NAMALWA (cell line): ENCODE data around the gene SPAG16.
"Not testable (repeated sequence)": the region's sequence is repeated elsewhere in the genome, so short reads cannot be mapped to it uniquely, and the experiment has no call there.

ENCODE experiments used
- DNase-seq: peaks from one replicate; pipeline ENCODE4 v3.0.0-alpha.2; 2015; ENCODE audit warnings: low spot score

Gene SPAG16

DNA sequence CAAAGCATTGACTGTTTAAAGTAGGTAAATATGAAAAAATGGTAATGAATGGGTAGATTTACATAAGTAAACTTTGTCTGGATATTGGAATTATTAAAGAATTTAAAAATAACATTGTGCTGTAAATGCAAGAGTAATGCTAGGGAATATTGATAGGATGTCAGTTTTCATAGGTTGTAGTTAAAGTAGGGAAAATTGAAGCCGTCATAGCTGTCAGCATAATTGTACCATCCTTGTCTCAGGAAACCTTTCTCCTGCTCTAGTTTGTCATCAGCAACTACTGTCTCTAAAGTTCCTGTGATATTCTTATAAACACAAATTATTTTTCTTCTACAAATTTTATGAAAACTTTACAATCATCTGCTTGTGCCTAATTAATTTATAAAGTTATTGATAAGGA lies 10.1 kb upstream of the SPAG16 start:
- no peak for DNase-seq

DNA sequence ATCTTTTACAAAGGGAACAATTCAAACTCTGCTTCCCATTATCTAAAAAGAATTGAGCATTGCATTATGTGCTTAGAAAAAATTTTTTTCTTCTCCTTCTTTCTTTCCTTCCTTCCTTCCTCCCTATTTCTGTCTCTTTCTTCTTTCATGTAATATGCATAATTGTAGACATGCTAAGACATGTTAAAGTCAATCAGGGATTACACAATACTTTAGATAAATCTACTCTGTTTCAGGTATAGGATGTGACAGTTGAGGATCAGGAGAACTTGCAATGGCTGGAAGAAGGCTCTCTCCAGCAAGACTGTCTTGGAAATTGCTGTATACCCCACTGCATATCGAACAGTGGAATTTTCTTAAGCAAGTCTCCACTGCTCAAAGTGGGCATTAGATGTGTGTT lies 9.0 kb upstream of the SPAG16 start:
- DNase-seq = no peak

- not testable (repeated sequence) for DNase-seq
Observed at GRCh38 chr2:213277134-213277533, 7.1 kb upstream of the SPAG16 start.

DNA sequence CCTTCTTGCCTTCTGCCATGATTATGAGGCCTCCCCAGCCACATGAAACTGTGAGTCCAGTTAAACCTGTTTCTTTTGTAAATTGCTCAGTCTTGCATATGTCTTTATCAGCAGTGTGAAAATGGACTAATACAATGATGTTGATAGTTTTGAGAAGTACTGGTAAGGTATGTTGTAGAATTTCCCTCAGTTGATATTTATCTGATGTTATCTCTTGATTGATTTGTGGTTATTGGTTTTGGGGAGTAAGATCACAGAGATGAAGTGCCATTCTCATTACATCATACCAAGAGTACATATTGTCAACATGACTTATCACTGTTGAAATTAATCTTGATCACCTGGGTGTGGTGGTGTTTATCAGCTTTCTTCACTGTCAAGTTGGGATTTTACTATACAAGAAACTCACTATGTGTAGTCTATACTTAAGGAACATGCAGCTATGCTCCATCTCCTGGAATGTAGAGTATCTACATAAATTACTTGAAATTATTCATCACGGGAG lies 5.1 kb upstream of the SPAG16 start:
- no peak for DNase-seq

DNA sequence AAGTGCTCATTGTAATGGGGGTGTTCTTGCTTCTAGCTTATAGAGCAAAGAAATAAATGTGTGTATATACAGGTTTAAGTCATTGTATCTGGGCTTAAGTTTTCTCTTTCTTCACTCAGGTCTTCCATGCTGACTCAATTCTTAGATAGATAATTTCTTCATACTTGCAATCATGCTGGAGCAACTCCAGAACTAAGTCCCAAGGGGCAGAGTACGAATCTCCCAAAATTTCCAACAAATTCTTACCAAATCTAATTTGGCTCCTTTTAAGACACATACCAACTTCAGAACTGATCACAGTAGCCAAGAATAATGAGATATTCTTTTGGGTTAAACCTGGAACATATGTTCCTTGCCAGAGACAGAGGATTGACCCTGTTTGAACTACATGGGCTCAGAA lies 4.3 kb upstream of the SPAG16 start:
- DNase-seq = no peak

- DNase-seq = no peak
Observed at GRCh38 chr2:213281156-213281555, 3.1 kb upstream of the SPAG16 start.

DNA sequence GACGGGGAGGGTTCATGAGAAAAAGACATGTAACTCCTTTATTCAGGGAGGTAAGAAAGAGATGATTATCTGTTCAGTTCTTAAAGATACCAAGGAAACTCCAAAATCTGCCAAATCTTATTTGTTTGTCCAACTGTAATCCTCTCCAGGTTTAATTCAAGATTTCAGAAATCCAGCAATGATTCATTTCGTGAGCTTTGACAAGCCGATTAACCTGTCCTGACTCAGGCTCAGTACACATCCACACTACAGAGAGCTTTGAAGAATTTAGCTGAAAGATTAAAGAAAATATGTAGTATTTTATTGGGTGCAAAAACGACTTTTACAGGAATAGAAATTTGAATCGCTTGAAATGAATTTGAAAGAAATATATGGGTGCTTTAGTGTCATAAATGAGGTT lies 1.1 kb downstream of the SPAG16 start:
- no peak for DNase-seq

GRCh38 chr2:213286161-213286560 lies 1.9 kb downstream of the SPAG16 start:
- DNase-seq = no peak

DNA sequence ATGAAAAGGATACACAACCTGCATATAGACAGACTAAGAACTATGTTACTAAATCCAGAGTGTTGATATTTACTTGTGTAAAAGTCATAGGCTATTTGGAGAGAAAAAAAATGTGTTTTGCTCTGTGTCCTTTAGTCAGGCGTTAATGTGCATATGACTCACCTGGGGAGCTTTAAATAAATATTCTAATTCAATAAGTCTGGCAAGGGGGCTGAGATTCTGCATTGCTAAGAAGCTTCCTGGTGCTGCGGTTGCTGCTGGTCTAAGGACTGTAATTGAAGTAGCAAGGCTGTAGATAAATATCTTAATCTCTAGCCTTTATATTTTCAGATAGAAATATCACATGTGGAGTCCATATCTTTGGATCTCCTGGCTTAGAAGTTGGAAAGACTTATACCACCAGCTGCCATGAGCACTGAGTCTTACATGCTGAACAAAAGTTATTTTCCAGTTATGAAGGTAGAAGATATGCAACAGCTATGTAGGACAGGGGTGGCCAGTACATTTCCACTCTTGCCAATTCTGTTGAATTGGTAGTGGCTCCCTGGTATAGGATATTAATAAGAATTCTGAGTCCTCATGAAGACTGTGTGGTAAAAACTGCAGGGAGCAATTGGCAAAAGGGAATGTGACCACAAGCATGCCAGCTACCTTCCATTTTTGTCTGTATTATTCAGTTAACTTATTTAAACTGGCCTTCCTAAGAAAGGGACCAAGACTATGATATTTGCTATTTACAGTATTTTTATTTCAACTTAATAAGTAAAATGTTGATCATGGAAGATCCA lies 4.8 kb downstream of the SPAG16 start:
- DNase-seq = no peak

- DNase-seq = no peak
Observed at GRCh38 chr2:213290501-213290900, 6.2 kb downstream of the SPAG16 start.

GRCh38 chr2:213296270-213296669 lies 12.0 kb downstream of the SPAG16 start:
- no peak for DNase-seq

GRCh38 chr2:213306316-213306942 lies 22.2 kb downstream of the SPAG16 start:
- no peak for DNase-seq

DNA sequence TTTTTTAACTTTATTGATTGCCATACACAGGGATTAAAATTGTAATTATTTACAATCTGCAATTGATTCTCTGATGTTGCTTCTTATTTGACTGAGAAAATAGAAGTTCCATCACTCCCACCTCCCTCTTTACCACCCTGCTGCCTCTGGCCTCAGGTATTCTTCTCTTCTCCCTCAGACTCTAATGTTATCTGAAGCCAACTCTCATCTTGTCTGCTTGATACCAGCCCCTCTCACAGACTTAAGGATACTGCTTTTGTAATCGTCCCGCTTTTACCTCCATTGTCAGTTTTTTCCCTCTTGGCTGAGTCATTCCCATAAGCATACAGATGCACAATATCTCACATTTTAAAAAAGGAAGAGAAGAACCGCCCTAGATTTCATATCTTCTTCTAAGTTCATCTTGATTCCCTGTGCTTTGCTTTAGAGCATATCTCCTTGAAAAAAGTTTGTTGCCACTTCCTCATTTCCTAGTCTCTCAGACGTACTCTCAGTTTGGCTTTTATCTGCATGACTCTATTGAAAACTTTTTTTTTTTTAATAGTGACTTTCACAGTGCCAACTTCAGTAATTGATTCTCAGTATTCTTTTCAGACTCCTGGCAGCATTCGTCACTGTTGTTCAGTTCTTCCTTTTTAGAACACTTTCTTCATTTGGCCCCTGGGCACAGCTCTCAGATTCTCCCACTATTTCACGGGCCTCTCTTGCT lies 31.1 kb downstream of the SPAG16 start:
- peak; percentile 5 for DNase-seq

DNA sequence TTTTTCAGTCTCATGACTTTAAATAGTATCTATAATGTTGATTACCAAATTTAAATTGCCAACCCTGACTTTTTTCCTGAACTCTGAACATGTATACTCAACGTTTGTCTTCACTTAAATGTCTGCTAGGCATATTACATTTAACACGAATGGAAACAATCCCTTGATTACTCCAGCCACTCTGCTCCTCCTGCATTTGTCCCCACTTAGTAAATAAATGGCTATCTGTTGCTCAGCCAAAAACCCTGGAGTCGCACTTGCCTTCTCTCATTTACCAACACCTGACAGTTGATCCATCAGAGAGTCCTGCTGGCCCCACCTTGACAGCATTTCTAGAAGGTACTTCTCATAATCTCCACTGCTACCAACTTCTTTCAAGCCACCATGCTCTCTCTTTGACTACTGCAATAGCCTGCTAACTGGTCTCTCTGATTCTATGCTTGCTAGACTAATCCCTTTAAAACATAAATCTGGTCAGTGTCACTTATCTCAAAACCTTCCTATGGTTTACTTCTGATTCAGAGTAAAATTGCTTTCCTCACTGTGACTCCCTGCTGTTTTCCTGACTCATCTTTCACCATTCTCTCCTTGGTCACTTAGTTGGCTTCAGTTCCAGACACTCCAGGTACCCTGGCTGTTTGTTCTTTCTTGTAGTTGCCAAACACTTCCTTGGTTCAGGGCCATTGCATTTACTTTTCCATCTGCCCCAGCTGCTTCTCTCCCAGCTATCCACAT lies 31.9 kb downstream of the SPAG16 start:
- no peak for DNase-seq

DNA sequence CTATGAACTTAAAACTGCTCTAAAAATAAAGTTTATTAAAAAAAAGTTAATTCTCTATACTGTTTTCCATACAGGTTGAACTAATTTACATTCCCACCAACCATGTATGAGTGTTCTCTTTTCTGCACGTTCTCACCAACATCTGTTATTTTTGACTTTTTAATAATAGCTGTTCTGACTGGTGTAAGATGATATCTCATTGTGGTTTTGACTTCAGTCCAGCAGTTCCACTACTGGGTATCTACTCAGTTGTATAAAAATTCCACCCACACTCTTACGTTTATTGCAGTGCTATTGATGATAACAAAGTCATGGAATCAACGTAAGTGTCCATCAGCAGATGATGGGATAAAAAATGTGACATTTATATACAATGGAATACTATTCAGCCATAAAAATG lies 33.7 kb downstream of the SPAG16 start:
- no peak for DNase-seq

- DNase-seq = no peak
Observed at GRCh38 chr2:213320604-213321003, 36.3 kb downstream of the SPAG16 start.

GRCh38 chr2:213336253-213336770 lies 52.0 kb downstream of the SPAG16 start:
- no peak for DNase-seq

- no peak for DNase-seq
Observed at GRCh38 chr2:213353419-213353818, 69.2 kb downstream of the SPAG16 start.

DNA sequence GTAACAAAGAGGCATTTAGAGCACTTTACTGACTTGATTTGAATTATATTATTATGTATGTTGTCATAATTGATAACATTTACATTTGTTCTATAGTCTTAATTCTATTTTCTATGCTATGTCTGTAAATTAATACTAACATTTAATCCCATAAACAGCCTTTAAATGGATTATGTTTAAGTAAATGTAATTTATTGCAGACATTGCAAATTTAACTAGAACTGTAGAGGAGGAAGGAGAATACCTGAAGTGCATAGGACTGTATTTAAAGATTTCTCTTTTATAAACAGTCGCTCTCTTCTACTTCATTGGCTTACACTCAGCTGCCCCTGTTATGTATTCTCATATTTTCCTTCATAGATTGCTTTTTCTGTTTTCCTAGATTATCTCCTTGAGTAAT lies 92.4 kb downstream of the SPAG16 start:
- no peak for DNase-seq

- DNase-seq = not testable (repeated sequence)
Observed at GRCh38 chr2:213407027-213407426, 122.8 kb downstream of the SPAG16 start.

GRCh38 chr2:213408426-213409070 lies 124.3 kb downstream of the SPAG16 start:
- DNase-seq = not testable (repeated sequence)
